ENCODE results near the gene NUTM2G. TPM values are rescaled to one million over a fixed set of nuclear protein-coding genes. Genes with fewer than 3 reads are reported as not detected.
"Not testable (repeated sequence)": the region's sequence is repeated elsewhere in the genome, so short reads cannot be mapped to it uniquely, and the experiment has no call there.

The NUTM2G gene, protein sequence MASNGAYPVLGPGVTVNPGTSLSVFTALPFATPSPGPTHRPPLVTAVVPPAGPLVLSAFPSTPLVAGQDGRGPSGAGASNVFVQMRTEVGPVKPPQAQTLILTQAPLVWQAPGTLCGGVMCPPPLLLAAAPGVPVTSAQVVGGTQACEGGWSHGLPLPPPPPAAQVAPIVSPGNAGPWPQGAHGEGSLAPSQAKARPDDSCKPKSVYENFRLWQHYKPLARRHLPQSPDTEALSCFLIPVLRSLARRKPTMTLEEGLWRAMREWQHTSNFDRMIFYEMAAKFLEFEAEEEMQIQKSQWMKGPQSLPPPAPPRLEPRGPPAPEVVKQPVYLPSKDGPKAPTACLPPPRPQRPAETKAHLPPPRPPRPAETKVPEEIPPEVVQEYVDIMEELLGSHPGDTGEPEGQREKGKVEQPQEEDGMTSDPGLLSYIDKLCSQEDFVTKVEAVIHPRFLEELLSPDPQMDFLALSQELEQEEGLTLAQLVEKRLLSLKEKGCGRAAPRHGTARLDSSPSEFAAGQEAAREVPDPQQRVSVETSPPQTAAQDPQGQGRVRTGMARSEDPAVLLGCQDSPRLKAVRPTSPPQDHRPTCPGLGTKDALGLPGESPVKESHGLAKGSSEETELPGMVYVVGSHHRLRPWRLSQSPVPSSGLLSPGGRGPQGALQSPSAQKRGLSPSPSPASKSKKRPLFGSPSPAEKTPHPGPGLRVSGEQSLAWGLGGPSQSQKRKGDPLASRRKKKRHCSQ
- total RNA-seq = not detected

DNA sequence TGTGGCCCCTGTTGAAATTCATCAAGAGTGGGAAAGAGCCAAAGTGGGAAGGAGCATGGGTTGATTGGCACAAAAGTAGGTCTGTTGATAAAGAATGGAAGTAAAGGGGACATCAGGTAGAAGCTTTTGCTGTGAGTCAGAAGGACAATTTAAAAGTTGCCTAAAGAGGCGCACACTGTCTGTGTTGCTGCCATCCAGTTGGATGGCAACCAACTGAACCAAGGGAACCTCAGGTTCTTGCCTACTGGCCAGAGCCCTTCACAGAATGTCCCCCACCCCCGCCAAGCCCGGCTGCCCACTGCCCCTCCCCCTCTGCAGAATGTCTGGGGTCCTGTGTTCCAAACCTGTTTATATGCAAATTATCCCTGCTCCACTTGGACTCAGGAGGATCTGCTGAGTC is at the start of gene NUTM2G:
Gene NUTM2G (plus strand): TSS at position 301 of the 400 bp plus-strand sequence. CDS start 182 bp downstream, outside the sequence.
- DNase-seq = not testable (repeated sequence)

DNA sequence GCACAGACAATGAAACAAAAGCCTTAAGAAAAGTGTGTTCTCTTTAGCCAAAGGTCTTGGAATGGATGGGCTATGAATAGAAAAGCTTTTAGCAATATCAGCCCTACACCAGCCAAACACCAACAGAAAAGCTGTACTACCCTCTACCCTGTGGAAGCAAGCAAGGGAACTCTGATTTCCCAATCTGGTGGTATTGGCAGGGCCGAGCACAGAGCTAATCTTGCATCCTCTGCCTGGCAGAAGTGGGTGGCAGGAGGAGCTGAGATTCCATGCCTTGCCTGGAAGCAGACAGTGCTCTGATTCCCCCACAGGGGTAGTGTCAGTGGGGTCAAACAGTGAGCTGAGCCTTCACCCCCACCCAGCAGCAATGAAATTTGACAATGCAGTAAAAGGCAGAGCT is 44.7 kb upstream of the NUTM2G start:
- no peak for DNase-seq

DNA sequence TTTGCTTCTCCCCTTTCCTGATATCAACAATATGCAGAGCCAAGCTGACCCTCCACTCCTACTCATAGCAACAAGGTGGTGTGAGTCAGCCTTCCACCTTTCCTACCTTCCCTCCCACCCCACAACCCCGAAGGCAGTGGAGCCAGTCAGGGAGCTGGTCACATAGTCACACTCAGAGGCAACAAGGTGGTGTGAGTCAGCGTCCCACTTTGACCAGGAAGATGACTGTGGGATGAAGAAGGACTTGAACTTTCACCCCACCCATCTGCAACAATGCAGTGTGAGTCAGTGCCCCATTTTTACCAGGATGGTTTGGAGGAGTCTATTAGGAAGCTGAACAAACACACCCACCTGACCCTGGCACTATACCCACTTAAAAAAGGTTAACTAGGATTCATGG is 44.2 kb upstream of the NUTM2G start:
- no peak for DNase-seq

- no peak for DNase-seq
These were observed 43.2 kb upstream of the NUTM2G start for GRCh38 chr9:96885424-96885823.

DNA sequence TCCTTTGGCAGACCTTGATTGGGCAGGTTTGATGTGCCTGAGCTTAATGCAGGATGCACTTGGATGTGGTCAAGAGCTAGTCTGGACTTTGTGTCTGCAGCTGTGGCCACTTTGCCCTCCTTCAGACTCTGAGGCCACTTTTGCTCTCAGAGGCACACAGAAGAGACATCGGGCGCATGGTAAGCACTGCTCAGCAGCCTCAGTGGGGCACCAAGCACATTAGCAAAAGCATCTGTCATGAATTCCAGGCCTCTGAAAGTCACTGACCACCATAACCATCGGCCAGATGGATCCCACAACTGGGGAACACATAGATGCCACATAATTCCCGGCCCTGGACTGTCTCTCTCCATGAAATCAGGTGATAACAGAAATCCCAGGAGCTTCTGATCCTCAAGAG is 40.1 kb upstream of the NUTM2G start:
- DNase-seq = no peak

DNA sequence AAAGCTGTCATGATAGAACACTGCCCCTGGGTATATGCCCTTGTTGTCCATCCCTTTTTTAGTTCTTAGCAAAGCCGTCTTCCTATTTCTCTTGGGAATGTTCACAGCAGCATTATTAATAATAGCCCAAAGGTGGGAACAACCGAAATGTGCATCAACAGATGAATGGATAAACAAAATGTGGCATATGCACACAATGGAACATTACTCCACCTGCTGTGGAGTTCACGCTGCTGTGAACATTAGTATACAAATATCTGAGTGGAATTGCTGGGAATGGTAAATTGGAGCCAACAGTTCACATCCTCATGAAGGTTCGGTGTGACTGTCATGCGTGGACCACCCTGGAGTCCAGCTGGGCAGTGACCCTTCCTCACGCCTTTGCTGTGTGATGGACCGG is 36.5 kb upstream of the NUTM2G start:
- DNase-seq = no peak

DNA sequence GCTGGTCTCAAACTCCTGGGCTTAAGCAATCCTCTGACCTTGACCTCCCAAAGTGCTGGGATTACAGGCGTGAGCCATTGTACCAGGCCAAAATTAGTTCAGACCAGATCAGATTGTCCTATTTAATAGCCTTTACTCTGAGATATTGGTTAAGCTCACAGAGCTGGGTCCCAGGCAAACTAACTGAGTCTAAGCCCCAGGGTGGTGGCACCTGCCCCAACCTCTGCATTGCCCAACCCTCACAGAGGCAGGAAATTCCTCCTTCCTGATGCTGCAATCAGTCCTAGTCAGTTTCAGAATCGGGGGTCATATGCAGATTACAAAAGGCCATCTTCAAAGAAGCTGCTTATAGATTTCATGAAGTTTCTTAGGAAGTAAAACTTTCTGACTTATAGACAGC is 28.6 kb upstream of the NUTM2G start:
- not testable (repeated sequence) for DNase-seq

GRCh38 chr9:96904947-96905722 is 23.5 kb upstream of the NUTM2G start:
- not testable (repeated sequence) for DNase-seq

DNA sequence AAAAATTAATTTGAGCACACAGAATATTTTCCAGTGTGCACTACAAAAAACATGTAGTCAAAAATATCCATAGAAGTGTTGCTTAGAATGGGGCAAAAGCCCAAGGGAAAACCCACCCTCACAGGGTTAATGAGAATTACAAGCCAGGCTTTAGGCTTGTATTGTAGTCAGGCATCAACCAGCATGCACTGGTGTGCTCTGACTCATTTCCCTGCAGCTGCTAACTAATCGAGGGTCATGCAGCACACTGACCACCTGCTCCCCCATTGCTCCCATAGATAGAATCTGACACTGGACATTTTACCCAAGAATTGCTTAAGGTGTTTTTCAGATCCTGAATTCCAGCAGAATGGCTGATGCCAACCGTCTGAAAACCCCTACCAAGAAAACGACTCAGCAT is 20.2 kb upstream of the NUTM2G start:
- DNase-seq = not testable (repeated sequence)

DNA sequence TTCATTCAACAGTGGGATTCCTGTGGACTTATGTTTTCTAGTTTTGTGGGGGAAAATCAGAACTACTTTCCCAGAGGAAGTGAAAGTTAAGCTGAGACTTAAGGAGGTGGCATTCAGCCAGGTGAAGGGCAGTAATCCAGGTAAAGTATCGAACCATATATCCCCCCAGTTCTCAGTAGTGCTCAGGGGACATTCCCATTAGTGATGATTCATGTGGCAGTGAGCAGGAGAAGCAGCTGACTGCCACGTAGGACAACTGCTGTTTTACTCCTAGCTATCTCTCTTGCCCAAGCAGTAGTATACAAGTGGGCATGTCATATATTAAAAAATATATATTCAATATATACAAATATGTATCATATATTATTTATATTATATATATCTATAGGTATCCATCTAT is 13.1 kb upstream of the NUTM2G start:
- not testable (repeated sequence) for DNase-seq

DNA sequence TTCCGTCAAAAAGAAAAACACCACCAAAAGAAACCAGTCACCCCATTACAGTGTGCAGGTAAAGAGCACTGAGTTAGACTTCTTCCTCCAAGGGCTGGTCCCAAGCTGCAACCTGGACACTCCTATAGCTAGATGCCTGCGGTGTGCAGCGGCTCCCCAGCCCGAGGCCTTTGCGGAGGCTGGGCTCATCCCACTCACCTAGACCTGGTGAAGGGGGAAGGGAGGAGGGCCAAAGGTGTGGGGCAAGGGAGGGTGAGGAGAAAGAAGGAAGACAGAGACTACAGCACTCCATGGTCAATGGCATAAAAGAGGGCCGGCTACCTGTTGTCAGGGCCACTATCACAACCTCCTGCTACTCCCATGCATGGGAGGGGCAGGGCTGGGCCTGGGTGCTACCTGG is 12.1 kb upstream of the NUTM2G start:
- DNase-seq = not testable (repeated sequence)

DNA sequence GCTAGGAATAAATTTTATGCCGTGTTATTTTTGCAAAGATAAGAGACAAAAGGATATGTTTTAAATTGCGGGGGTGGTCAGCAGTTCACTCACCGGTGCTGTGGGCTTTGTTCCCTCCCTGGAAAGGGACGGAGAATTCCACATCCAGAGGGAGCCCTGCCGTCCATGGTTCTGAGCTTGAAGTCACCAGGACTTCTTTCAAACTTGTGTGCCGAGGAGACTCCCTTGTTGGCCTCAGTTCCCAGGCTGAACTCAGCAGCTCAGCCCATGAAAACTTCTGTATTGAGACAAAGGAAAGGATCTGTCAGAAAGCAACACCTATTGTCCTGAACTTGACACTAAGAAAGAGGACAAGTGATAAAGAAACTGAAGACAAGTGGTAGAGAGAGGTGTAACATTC is 10.1 kb upstream of the NUTM2G start:
- not testable (repeated sequence) for DNase-seq

GRCh38 chr9:96920803-96921202 is 7.8 kb upstream of the NUTM2G start:
- DNase-seq = not testable (repeated sequence)

- not testable (repeated sequence) for DNase-seq
These were observed 3.1 kb upstream of the NUTM2G start for GRCh38 chr9:96925587-96925986.

GRCh38 chr9:96931665-96932064 is 3.0 kb downstream of the NUTM2G start:
- not testable (repeated sequence) for DNase-seq

- DNase-seq = not testable (repeated sequence)
These were observed 5.5 kb downstream of the NUTM2G start for GRCh38 chr9:96934097-96934496.

DNA sequence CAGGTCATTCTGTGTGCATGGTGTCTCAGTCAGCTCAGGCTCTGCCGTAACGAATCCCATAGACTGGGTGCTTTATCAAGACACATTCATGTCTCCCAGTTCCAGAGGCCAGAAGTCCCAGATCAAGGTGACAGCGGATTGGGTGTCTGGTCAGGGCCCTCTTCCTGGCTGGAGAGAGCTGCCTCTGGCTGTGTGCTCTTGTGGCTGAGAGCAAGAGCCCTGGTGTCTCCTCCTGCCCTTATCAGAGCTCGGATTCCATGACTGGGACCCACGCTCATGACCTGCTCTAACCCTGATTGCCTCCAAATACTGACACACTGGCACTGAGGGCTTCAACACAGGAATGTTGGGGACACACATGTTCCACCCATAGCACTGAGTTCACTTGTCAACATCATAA is 6.1 kb downstream of the NUTM2G start:
- not testable (repeated sequence) for DNase-seq

DNA sequence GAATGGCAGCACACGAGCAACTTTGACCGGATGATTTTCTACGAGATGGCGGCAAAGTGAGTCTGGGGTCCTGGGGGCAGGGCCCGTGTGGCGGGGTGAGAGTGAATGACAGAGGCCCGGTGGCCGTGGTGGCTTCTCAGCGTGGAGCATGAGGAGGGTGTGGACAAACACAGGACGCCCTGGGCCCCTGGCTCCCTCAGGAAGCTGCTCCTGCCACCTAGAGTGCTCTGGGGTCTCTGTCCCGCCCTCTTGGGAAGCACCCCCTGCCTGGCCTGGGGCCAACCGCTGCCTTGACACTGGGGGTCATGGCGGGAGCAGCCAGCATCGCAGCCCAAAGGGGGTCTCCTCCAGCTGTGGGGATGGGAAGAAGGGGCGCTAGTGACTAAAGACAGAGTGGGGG is 6.8 kb downstream of the NUTM2G start:
- not testable (repeated sequence) for DNase-seq

- not testable (repeated sequence) for DNase-seq
These were observed 8.8 kb downstream of the NUTM2G start for GRCh38 chr9:96937442-96937841.

DNA sequence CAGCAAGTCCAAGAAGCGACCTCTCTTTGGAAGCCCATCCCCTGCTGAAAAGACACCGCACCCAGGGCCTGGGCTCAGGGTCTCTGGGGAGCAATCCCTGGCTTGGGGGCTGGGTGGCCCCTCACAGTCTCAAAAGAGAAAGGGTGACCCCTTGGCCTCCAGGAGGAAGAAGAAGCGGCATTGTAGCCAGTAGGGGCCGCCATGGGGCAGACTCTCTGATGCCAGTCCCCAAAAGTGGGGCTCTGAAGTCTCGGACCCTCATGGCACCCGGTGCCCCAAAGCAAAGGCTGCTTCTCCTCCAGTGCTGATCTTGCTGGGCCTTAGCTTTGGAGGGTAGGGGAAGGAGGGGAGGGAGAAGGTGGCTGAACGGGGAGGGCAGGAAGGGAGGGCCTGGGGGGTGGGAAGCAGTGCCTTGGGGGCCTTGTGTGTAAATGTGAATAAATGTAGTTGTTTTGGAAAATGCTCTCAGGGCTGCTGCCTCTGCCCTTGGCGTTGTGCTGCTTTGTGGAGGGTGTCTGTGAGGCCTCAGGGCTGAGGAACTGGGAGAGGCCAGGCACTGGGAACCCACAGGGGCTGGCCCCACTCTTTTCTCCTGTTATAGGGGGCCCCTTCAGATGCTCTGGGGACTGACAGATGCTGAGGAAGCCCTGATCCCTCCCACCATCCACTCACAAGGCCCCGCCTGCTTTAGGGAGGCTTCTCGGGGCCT is 10.5 kb downstream of the NUTM2G start:
- not testable (repeated sequence) for DNase-seq

DNA sequence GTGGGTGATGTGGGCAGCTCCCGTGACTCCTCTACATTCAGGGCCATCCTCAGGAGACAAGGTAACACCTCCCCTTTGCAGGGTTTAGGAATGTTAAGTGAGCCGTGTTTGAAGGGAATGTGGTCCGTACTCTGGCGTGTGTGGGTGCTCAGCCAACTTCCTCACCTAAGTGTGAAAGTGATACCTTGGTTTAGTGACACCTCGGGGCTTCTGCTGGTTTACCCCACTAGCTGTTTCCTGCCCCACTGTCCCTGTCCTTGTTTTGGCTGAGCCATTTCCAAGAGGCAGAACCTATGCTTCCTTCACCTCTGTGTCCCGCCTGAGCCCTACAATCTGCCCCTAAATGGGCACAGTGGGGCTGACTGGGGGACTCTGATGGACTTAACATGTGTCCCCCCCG is 12.3 kb downstream of the NUTM2G start:
- not testable (repeated sequence) for DNase-seq

- not testable (repeated sequence) for DNase-seq
These were observed 13.0 kb downstream of the NUTM2G start for GRCh38 chr9:96941628-96942027.

All from effector CD4-positive, alpha-beta T cell (primary cell).